Activated naive CD4-positive, alpha-beta T cell treated with anti-CD3 and anti-CD28 coated beads, Interleukin-2, amount 10 ng/mL, durations not matched to agents 7 days and 5 days (primary cell): Measurements from ENCODE around the gene RPL10.

Source experiments
- CTCF ChIA-PET: fragments of 350-600 bp; sonication (Branson Sonifier 250); formaldehyde crosslinking; loops from one replicate; lab custom pipeline; 2021; ENCODE audit warnings: antibody characterized with exemption; lab: Charles Lee
- DNase-seq: peaks from one replicate; pipeline ENCODE4 v3.0.0-alpha.2; 2020
- H3K27ac Mint-ChIP-seq: one replicate; pipeline ENCODE4 v1.8.0; 2021; ENCODE audit warnings: mild to moderate bottlenecking, moderate library complexity, mixed read lengths
- H3K27me3 Mint-ChIP-seq: one replicate; pipeline ENCODE4 v1.8.0; 2021; ENCODE audit warnings: mild to moderate bottlenecking, mixed read lengths
- H3K36me3 Mint-ChIP-seq: one replicate; pipeline ENCODE4 v1.8.0; 2021; ENCODE audit warnings: mixed read lengths
- H3K4me1 Mint-ChIP-seq: one replicate; pipeline ENCODE4 v1.8.0; 2021; ENCODE audit warnings: mixed read lengths
- H3K4me3 Mint-ChIP-seq: one replicate; pipeline ENCODE4 v1.8.0; 2021; ENCODE audit warnings: mild to moderate bottlenecking, moderate library complexity, mixed read lengths
- H3K9me3 Mint-ChIP-seq: one replicate; pipeline ENCODE4 v1.8.0; 2021; ENCODE audit warnings: mixed read lengths

The RPL10 gene

GRCh38 chrX:154443479-154443910 is 45.3 kb downstream of the RPL10 start:
- DNase-seq, result no peak
- Mint-ChIP-seq H3K36me3 (peaks cover 15% of the 10 kb centered on the region), H3K9me3 (no peaks in the 10 kb centered on the region), H3K4me3 (peak overlapping the region; percentile 68), H3K27me3 (no peaks in the 10 kb centered on the region), H3K4me1 (peaks cover 43% of the 10 kb centered on the region), H3K27ac (peak overlapping the region; percentile 83)
- CTCF ChIA-PET, result no interaction called here

GRCh38 chrX:154443992-154444754 is 46.0 kb downstream of the RPL10 start, which contains the start of gene FAM50A:
FAM50A (plus strand) TSS chrX:154444141; CDS start chrX:154444236, 95 bp downstream.
- Mint-ChIP-seq H3K4me3 (peak within 1 kb of the TSS; percentile 68), H3K27ac (peak within 1 kb of the TSS; percentile 83), H3K36me3 (peaks cover 16% of the 10 kb centered on the region), H3K27me3 (no peaks in the 10 kb centered on the region), H3K9me3 (no peaks in the 10 kb centered on the region), H3K4me1 (peaks cover 39% of the 10 kb centered on the region)
- CTCF ChIA-PET, result no interaction called here
- peak; percentile 81 for DNase-seq

- Mint-ChIP-seq H3K4me1 (peaks cover 39% of the 10 kb centered on the region), H3K27ac (peak overlapping the region; percentile 33), H3K36me3 (peaks cover 16% of the 10 kb centered on the region), H3K27me3 (no peaks in the 10 kb centered on the region), H3K4me3 (peak overlapping the region; percentile 45), H3K9me3 (no peaks in the 10 kb centered on the region)
- CTCF ChIA-PET, result no interaction called here
- no peak for DNase-seq
These were observed 46.6 kb downstream of the RPL10 start for GRCh38 chrX:154444755-154445246.

- no peaks in the 10 kb centered on the region for H3K9me3 Mint-ChIP-seq
- H3K4me1 Mint-ChIP-seq, result peaks cover 35% of the 10 kb centered on the region
- DNase-seq, result no peak
- peaks cover 16% of the 10 kb centered on the region for H3K36me3 Mint-ChIP-seq
- peak overlapping the region; percentile 45 for H3K27ac Mint-ChIP-seq
- H3K4me3 Mint-ChIP-seq, result peak overlapping the region; percentile 40
- H3K27me3 Mint-ChIP-seq, result no peaks in the 10 kb centered on the region
- CTCF ChIA-PET, result no interaction called here
These were observed 47.6 kb downstream of the RPL10 start for GRCh38 chrX:154445776-154446175.

GRCh38 chrX:154446430-154446829 is 48.3 kb downstream of the RPL10 start:
- CTCF ChIA-PET, result no interaction called here
- Mint-ChIP-seq H3K4me3 (no peak overlapping the region), H3K27ac (no peak overlapping the region), H3K4me1 (peaks cover 30% of the 10 kb centered on the region), H3K36me3 (peaks cover 15% of the 10 kb centered on the region), H3K27me3 (no peaks in the 10 kb centered on the region), H3K9me3 (no peaks in the 10 kb centered on the region)
- no peak for DNase-seq

GRCh38 chrX:154448484-154448883 is 50.3 kb downstream of the RPL10 start:
- Mint-ChIP-seq H3K36me3 (peaks cover 16% of the 10 kb centered on the region), H3K4me1 (peaks cover 19% of the 10 kb centered on the region), H3K27me3 (no peaks in the 10 kb centered on the region), H3K4me3 (no peak overlapping the region), H3K27ac (no peak overlapping the region), H3K9me3 (no peaks in the 10 kb centered on the region)
- CTCF ChIA-PET, result no interaction called here
- no peak for DNase-seq

GRCh38 chrX:154449618-154450017 is 51.4 kb downstream of the RPL10 start:
- peaks cover 18% of the 10 kb centered on the region for H3K4me1 Mint-ChIP-seq
- CTCF ChIA-PET, result no interaction called here
- no peak for DNase-seq
- no peaks in the 10 kb centered on the region for H3K27me3 Mint-ChIP-seq
- H3K4me3 Mint-ChIP-seq, result no peak overlapping the region
- H3K27ac Mint-ChIP-seq, result no peak overlapping the region
- peaks cover 18% of the 10 kb centered on the region for H3K36me3 Mint-ChIP-seq
- H3K9me3 Mint-ChIP-seq, result no peaks in the 10 kb centered on the region

- CTCF ChIA-PET, result no interaction called here
These were observed 52.1 kb downstream of the RPL10 start for GRCh38 chrX:154450312-154450711.

More at GRCh38 chrX:154450312-154450711, 52.1 kb downstream of the RPL10 start:
- Mint-ChIP-seq H3K27me3 (no peaks in the 10 kb centered on the region), H3K36me3 (peaks cover 19% of the 10 kb centered on the region), H3K9me3 (no peaks in the 10 kb centered on the region), H3K4me1 (peaks cover 13% of the 10 kb centered on the region), H3K4me3 (no peak overlapping the region), H3K27ac (no peak overlapping the region)
- no peak for DNase-seq
